CD4-positive, alpha-beta memory T cell (primary cell): ENCODE results near the gene SH3BP2. TPM values are rescaled to one million over a fixed set of nuclear protein-coding genes. Genes with fewer than 3 reads are reported as not detected.
A peak's percentile ranks its signal among the peaks of the same experiment; 100 is the strongest.

ENCODE experiments used
- CTCF ChIA-PET: fragments of 350-600 bp; sonication (Branson Sonifier 250); formaldehyde crosslinking; loops from one replicate; lab custom pipeline; 2021; ENCODE audit warnings: inconsistent platforms; ENCODE audit not compliant: partially characterized antibody; lab: Charles Lee
- POLR2A ChIA-PET: fragments of 350-600 bp; sonication (Branson Sonifier 250); formaldehyde crosslinking; loops from one replicate; lab custom pipeline; 2021; ENCODE audit not compliant: partially characterized antibody; lab: Charles Lee
- DNase-seq, 5 donors: peaks; one replicate each; pipeline versions ENCODE4 v3.0.0 to v3.0.0-alpha.2; 2020 to 2022; ENCODE audit warnings: mixed read lengths in 1 of 5
- H3K27ac ChIP-seq: one replicate; pipeline ENCODE4 v1.7.0; 2013; ENCODE audit warnings: low read depth, low read length
- H3K27me3 ChIP-seq: 2 replicates; pipeline ENCODE4 v1.7.0; 2013; ENCODE audit warnings: mild to moderate bottlenecking, low read length, moderate library complexity; ENCODE audit not compliant: insufficient read depth
- H3K36me3 ChIP-seq: 2 replicates; pipeline ENCODE4 v1.7.0; 2013; ENCODE audit warnings: mild to moderate bottlenecking, low read length, moderate library complexity; ENCODE audit not compliant: insufficient read depth
- H3K4me1 ChIP-seq: 2 replicates; pipeline ENCODE4 v1.7.0; 2013; ENCODE audit warnings: mild to moderate bottlenecking, low read length, moderate library complexity; ENCODE audit not compliant: insufficient read depth
- H3K4me3 ChIP-seq, 2 donors: one replicate each; pipeline ENCODE4 v1.7.0; 2013; ENCODE audit warnings: low read length in 2 of 2, mild to moderate bottlenecking in 1 of 2
- H3K9me3 ChIP-seq, 2 donors: one replicate each; pipeline ENCODE4 v1.7.0; 2013; ENCODE audit warnings: low read length in 2 of 2, control low read depth in 1 of 2; ENCODE audit not compliant: control insufficient read depth in 1 of 2
- H3K27ac Mint-ChIP-seq, 7 donors: one replicate each; pipeline ENCODE4 v1.8.0; 2020 to 2021; ENCODE audit warnings: mixed read lengths in 7 of 7, mild to moderate bottlenecking in 6 of 7, inconsistent platforms in 3 of 7, moderate library complexity in 3 of 7
- H3K27me3 Mint-ChIP-seq, 2 donors: one replicate each; pipeline ENCODE4 v1.8.0; 2020 to 2021; ENCODE audit warnings: mixed read lengths in 2 of 2
- H3K36me3 Mint-ChIP-seq, 2 donors: one replicate each; pipeline ENCODE4 v1.8.0; 2020 to 2021; ENCODE audit warnings: mixed read lengths in 2 of 2, inconsistent platforms in 1 of 2, mild to moderate bottlenecking in 1 of 2
- H3K4me1 Mint-ChIP-seq, 4 donors: one replicate each; pipeline ENCODE4 v1.8.0; 2020 to 2021; ENCODE audit warnings: mixed read lengths in 4 of 4, mild to moderate bottlenecking in 1 of 4
- H3K4me3 Mint-ChIP-seq, 8 donors: one replicate each; pipeline ENCODE4 v1.8.0; 2020 to 2021; ENCODE audit warnings: mixed read lengths in 8 of 8, mild to moderate bottlenecking in 7 of 8, moderate library complexity in 6 of 8, inconsistent platforms in 3 of 8
- H3K9me3 Mint-ChIP-seq, 8 donors: one replicate each; pipeline ENCODE4 v1.8.0; 2020 to 2021; ENCODE audit warnings: mixed read lengths in 8 of 8, mild to moderate bottlenecking in 5 of 8, inconsistent platforms in 3 of 8, moderate library complexity in 1 of 8
- intact Hi-C: fragments of 100-400 bp; cut with micrococcal nuclease; formaldehyde crosslinking; loops from one replicate; pipeline ENCODE4 v1.15.1; 2023
- polyA plus RNA-seq, 2 donors: library from polyadenylated mRNA; unstranded; fragments of 300-500 nt; fragmentation: Illumina TruSeq; gene quantifications; one replicate each; pipeline ENCODE4 v1.2.3, GENCODE V29; 2021
- total RNA-seq, 2 experiments: library from RNA; stranded (reverse); gene quantifications; one replicate each; pipeline ENCODE4 v1.2.3, GENCODE V29; 2021

SH3BP2 gene
- total and polyA plus RNA-seq, 4 experiments from 2014 or later = 3.8 to 44.3 (median 27.1) TPM

GRCh38 chr4:2795893-2796848, 3.3 kb downstream of the SH3BP2 start:
- no peaks in the 10 kb centered on the region for H3K9me3 ChIP-seq
- no peaks in the 10 kb centered on the region for H3K36me3 Mint-ChIP-seq
- intact Hi-C loops = loop anchor here (5.0 kb wide), 1 partner anchor 41 kb away; no protein-coding TSS in a partner anchor
- peak overlapping the region in 1 of 8 donors; percentile 13 for H3K4me3 Mint-ChIP-seq
- no peaks in the 10 kb centered on the region for H3K27me3 Mint-ChIP-seq
- H3K27me3 ChIP-seq = no peaks in the 10 kb centered on the region
- no peak overlapping the region for H3K27ac ChIP-seq
- POLR2A ChIA-PET = interaction anchor here (2.4 to 6.2 kb wide), 4 partner anchors 9 to 140 kb away, joined by 12 to 77 read pairs (median 28); no protein-coding TSS in a partner anchor
- no peaks in the 10 kb centered on the region for H3K9me3 Mint-ChIP-seq
- no peak for DNase-seq
- peaks cover 63% of the 10 kb centered on the region for H3K4me1 ChIP-seq
- H3K4me1 Mint-ChIP-seq = peaks cover 25 to 67% (median 48%) of the 10 kb centered on the region in 4 donors
- peak overlapping the region in 2 of 7 donors; percentile 53 to 68 for H3K27ac Mint-ChIP-seq
- CTCF ChIA-PET = interaction anchor here (1.2 kb wide), 1 partner anchor 8 kb away, joined by 5 read pairs; no protein-coding TSS in a partner anchor
- no peak overlapping the region for H3K4me3 ChIP-seq
- H3K36me3 ChIP-seq = no peaks in the 10 kb centered on the region

- H3K27ac ChIP-seq = peak overlapping the region; percentile 74
- no peaks in the 10 kb centered on the region for H3K9me3 ChIP-seq
- H3K27me3 ChIP-seq = no peaks in the 10 kb centered on the region
- H3K27ac Mint-ChIP-seq = peak overlapping the region in 5 of 7 donors; percentile 50 to 93 (median 91)
- ChIA-PET POLR2A (interaction anchor here (1.2 to 6.2 kb wide), 8 partner anchors 10 to 139 kb away, joined by 3 to 77 read pairs (median 10); no protein-coding TSS in a partner anchor), CTCF (interaction anchor here (0.7 to 1.6 kb wide), 4 partner anchors 9 to 165 kb away, joined by 3 to 5 read pairs (median 3); no protein-coding TSS in a partner anchor)
- H3K27me3 Mint-ChIP-seq = no peaks in the 10 kb centered on the region
- no peaks in the 10 kb centered on the region for H3K36me3 ChIP-seq
- H3K4me3 ChIP-seq = no peak overlapping the region
- no peaks in the 10 kb centered on the region for H3K9me3 Mint-ChIP-seq
- no peaks in the 10 kb centered on the region for H3K36me3 Mint-ChIP-seq
- intact Hi-C loops = loop anchor here (5.0 kb wide), 1 partner anchor 40 kb away; no protein-coding TSS in a partner anchor
- peaks cover 70% of the 10 kb centered on the region for H3K4me1 ChIP-seq
- peak in 1 of 5 donors; percentile 24 for DNase-seq
- H3K4me1 Mint-ChIP-seq = peaks cover 27 to 75% (median 50%) of the 10 kb centered on the region in 4 donors
- H3K4me3 Mint-ChIP-seq = peak overlapping the region in 1 of 8 donors; percentile 25
Observed at GRCh38 chr4:2796849-2797544, 4.1 kb downstream of the SH3BP2 start.

- H3K4me3 ChIP-seq = peak overlapping the region; percentile 7 to 51
- Mint-ChIP-seq H3K9me3 (no peaks in the 10 kb centered on the region), H3K4me3 (peak overlapping the region; percentile 66 to 93 (median 85)), H3K27ac (peak overlapping the region; percentile 90 to 93 (median 92)), H3K27me3 (no peaks in the 10 kb centered on the region), H3K4me1 (peaks cover 29 to 78% (median 48%) of the 10 kb centered on the region in 4 donors), H3K36me3 (no peaks in the 10 kb centered on the region)
- H3K27me3 ChIP-seq = no peaks in the 10 kb centered on the region
- ChIA-PET POLR2A (interaction anchor here (0.9 to 6.2 kb wide), 16 partner anchors 11 to 138 kb away, joined by 3 to 77 read pairs (median 5); partner anchors contain the start of genes ADD1 and TNIP2), CTCF (interaction anchor here (0.7 to 1.6 kb wide), 5 partner anchors 12 to 165 kb away, joined by 3 to 6 read pairs (median 3); no protein-coding TSS in a partner anchor)
- intact Hi-C loops = loop anchor here (1.0 to 5.0 kb wide), 3 partner anchors 13 to 40 kb away; no protein-coding TSS in a partner anchor
- peak; percentile 58 to 87 (median 69) for DNase-seq
- H3K36me3 ChIP-seq = no peaks in the 10 kb centered on the region
- no peaks in the 10 kb centered on the region for H3K9me3 ChIP-seq
- H3K27ac ChIP-seq = peak overlapping the region; percentile 74
- H3K4me1 ChIP-seq = peaks cover 70% of the 10 kb centered on the region
Observed at GRCh38 chr4:2797545-2798305, 4.8 kb downstream of the SH3BP2 start.

DNA sequence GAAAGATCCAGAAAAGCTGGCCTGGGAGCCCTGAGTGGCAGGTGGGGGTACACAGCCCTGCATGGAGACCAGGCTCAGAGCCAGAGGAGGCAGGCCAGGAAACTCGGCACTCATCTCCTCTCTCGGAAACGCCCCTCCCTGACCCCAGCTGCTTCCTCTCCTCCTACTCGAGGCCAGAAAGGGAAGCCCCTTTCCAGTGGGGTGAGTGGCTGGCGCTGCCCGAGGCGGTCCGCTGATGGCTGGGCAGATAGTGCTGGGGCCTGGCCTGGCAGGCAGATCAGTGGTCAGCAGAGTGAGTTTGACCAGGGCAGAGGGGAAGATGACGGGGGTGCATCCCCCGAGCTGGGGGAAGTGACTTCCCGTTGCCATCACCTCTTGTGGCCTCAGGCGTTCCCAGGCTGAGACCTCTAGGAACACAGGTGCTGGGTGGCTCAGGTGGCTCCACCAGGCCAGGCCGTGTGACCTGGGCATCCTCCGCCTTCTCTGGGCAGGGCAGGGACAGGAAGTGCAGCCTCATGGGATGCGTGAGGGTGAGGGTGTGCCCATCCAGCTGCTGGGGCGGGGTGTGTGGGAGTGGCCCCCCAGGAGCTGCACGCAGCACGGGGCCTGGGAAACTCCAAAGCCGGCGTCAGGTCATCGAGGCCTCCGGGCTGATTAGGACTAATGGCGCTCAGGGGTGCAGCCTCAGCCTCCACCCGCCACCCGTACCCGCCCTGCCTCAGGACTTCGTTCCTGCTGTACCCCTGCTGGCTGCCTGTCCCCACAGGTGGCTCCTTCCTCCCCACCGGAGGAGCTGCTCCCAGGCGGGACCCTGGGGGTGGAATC, 5.7 kb downstream of the SH3BP2 start:
- Mint-ChIP-seq H3K9me3 (no peaks in the 10 kb centered on the region), H3K36me3 (no peaks in the 10 kb centered on the region), H3K27ac (peak overlapping the region; percentile 90 to 93 (median 92)), H3K27me3 (no peaks in the 10 kb centered on the region), H3K4me3 (peak overlapping the region; percentile 82 to 93 (median 85)), H3K4me1 (peaks cover 29 to 76% (median 47%) of the 10 kb centered on the region in 4 donors)
- peak in 4 of 5 donors; percentile 42 to 77 (median 48) for DNase-seq
- POLR2A ChIA-PET = interaction anchor here (0.9 to 6.2 kb wide), 16 partner anchors 11 to 137 kb away, joined by 3 to 77 read pairs (median 5); partner anchors contain the start of genes ADD1 and TNIP2
- Histone ChIP-seq H3K36me3 (no peaks in the 10 kb centered on the region), H3K4me3 (peak overlapping the region; percentile 47 to 51), H3K27me3 (no peaks in the 10 kb centered on the region), H3K27ac (peak overlapping the region; percentile 74), H3K9me3 (no peaks in the 10 kb centered on the region), H3K4me1 (peaks cover 68% of the 10 kb centered on the region)
- CTCF ChIA-PET = interaction anchor here (1.3 to 1.6 kb wide), 4 partner anchors 13 to 164 kb away, joined by 3 to 6 read pairs (median 4); no protein-coding TSS in a partner anchor
- intact Hi-C loops = loop anchor here (1.0 to 5.0 kb wide), 3 partner anchors 13 to 39 kb away; no protein-coding TSS in a partner anchor

DNA sequence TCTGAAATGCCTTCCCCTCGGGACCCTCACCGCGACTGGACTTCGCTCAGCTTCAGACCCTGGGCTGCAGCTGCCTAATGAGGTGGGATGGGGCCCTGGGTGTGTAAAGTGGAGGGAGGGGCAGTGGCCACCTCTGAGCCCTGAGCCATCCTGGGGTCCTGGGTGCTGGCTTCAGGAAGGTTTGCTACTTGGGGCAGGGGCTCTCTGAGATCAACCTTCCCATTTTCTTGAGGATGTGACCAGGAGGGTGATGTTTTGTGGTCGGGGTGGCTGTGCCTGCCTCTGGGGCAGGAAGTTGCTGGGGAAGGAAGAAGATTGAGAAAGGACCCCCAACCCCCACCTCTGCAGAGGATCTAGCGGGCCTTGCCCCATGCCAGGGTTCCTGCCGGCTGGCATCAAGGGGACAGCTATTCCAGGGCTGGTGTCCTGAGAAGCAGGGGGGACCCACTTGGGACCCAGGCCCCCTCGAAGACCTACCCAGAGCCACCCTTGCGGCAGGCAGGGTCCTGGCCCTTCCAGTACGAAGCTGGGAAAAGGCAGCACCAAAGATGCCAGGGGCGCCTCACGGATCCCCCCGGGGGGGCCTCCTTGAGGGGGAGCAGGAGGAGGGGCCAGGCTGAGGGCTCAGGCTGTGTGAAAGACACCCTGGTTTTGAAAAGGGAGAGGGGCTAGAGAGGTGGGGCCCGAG, 6.5 kb downstream of the SH3BP2 start:
- Mint-ChIP-seq H3K4me1 (peaks cover 25 to 69% (median 40%) of the 10 kb centered on the region in 4 donors), H3K27me3 (no peaks in the 10 kb centered on the region)
- DNase-seq = peak in 1 of 5 donors; percentile 42

More for the DNA sequence above, 6.5 kb downstream of the SH3BP2 start:
- POLR2A ChIA-PET = interaction anchor here (1.0 to 6.2 kb wide), 9 partner anchors 12 to 53 kb away, joined by 3 to 77 read pairs (median 8); partner anchors contain the start of gene ADD1
- Histone ChIP-seq H3K27me3 (no peaks in the 10 kb centered on the region), H3K36me3 (no peaks in the 10 kb centered on the region), H3K4me3 (peak overlapping the region; percentile 47 to 51), H3K4me1 (peaks cover 61% of the 10 kb centered on the region), H3K9me3 (no peaks in the 10 kb centered on the region), H3K27ac (peak overlapping the region; percentile 74)
- intact Hi-C loops = loop anchor here (2.0 to 5.0 kb wide), 2 partner anchors 15 to 38 kb away; no protein-coding TSS in a partner anchor
- CTCF ChIA-PET = interaction anchor here (1.1 to 1.6 kb wide), 3 partner anchors 12 to 36 kb away, joined by 3 to 4 read pairs (median 3); no protein-coding TSS in a partner anchor
- Mint-ChIP-seq H3K4me3 (peak overlapping the region; percentile 82 to 93 (median 85)), H3K27ac (peak overlapping the region; percentile 86 to 93 (median 90)), H3K36me3 (no peaks in the 10 kb centered on the region), H3K9me3 (no peaks in the 10 kb centered on the region)
